H9 (cell line): ENCODE data around the gene F13A1. TPM values are rescaled to one million over a fixed set of nuclear protein-coding genes. Genes with fewer than 3 reads are reported as not detected.

Source experiments
- DNase-seq: peaks from one replicate; pipeline ENCODE4 v3.0.0-alpha.2; 2017
- H2AFZ ChIP-seq: one replicate; pipeline ENCODE4 v1.6.1; 2013; ENCODE audit warnings: mild to moderate bottlenecking, low read length, control low read depth, moderate library complexity
- H2AK5ac ChIP-seq: 2 replicates; pipeline ENCODE4 v1.6.1; 2013; ENCODE audit warnings: low read length, control low read depth, mixed read lengths; ENCODE audit not compliant: insufficient read length
- H2BK120ac ChIP-seq: one replicate; pipeline ENCODE4 v1.6.1; 2013; ENCODE audit warnings: low read depth, mild to moderate bottlenecking, low read length, control low read depth, inconsistent platforms; ENCODE audit not compliant: poor library complexity, severe bottlenecking
- H2BK12ac ChIP-seq: 2 replicates; pipeline ENCODE4 v1.6.1; 2013; ENCODE audit warnings: low read length, control low read depth, mixed read lengths, low read depth; ENCODE audit not compliant: insufficient read length
- H2BK15ac ChIP-seq: 2 replicates; pipeline ENCODE4 v1.6.1; 2013; ENCODE audit warnings: low read depth, low read length, control low read depth
- H2BK20ac ChIP-seq: one replicate; pipeline ENCODE4 v1.6.1; 2013; ENCODE audit warnings: low read depth, mild to moderate bottlenecking, low read length, control low read depth, inconsistent platforms; ENCODE audit not compliant: poor library complexity, severe bottlenecking
- H2BK5ac ChIP-seq: 2 replicates; pipeline ENCODE4 v1.6.1; 2013; ENCODE audit warnings: low read length, control low read depth, mixed read lengths; ENCODE audit not compliant: insufficient read length
- H3K14ac ChIP-seq: 2 replicates; pipeline ENCODE4 v1.6.1; 2013; ENCODE audit warnings: low read length, control low read depth; ENCODE audit not compliant: insufficient read depth
- H3K18ac ChIP-seq: 2 replicates; pipeline ENCODE4 v1.6.1; 2013; ENCODE audit warnings: low read depth, mild to moderate bottlenecking, mixed read lengths, low read length, control low read depth; ENCODE audit not compliant: insufficient read length
- H3K23ac ChIP-seq: 2 replicates; pipeline ENCODE4 v1.6.1; 2013; ENCODE audit warnings: low read length, control low read depth, mixed read lengths, low read depth; ENCODE audit not compliant: insufficient read length
- H3K23me2 ChIP-seq: 2 replicates; pipeline ENCODE4 v1.6.1; 2013; ENCODE audit warnings: low read depth, mild to moderate bottlenecking, mixed read lengths, low read length, control low read depth; ENCODE audit not compliant: insufficient read length, poor library complexity, severe bottlenecking
- H3K27ac ChIP-seq: 2 replicates; pipeline ENCODE4 v1.5.1; 2013; ENCODE audit warnings: low read length, control low read depth, mixed read lengths, low read depth; ENCODE audit not compliant: insufficient read length
- H3K27me3 ChIP-seq: 2 replicates; pipeline ENCODE4 v1.6.1; 2013; ENCODE audit warnings: low read length, control low read depth, inconsistent platforms; ENCODE audit not compliant: insufficient read depth
- H3K4ac ChIP-seq: 2 replicates; pipeline ENCODE4 v1.6.1; 2013; ENCODE audit warnings: low read depth, mild to moderate bottlenecking, control low read depth, inconsistent platforms, low read length, moderate library complexity
- H3K4me1 ChIP-seq: 2 replicates; pipeline ENCODE4 v1.6.1; 2013; ENCODE audit warnings: low read length, control low read depth, inconsistent platforms; ENCODE audit not compliant: insufficient read depth
- H3K4me2 ChIP-seq: 2 replicates; pipeline ENCODE4 v1.6.1; 2013; ENCODE audit warnings: low read length, control low read depth, mixed read lengths; ENCODE audit not compliant: insufficient read length, insufficient read depth
- H3K56ac ChIP-seq: 2 replicates; pipeline ENCODE4 v1.6.1; 2013; ENCODE audit warnings: low read depth, mild to moderate bottlenecking, mixed read lengths, low read length, control low read depth; ENCODE audit not compliant: insufficient read length
- H3K79me1 ChIP-seq: 2 replicates; pipeline ENCODE4 v1.6.1; 2013; ENCODE audit warnings: low read depth, mild to moderate bottlenecking, moderate library complexity, low read length, control low read depth, inconsistent platforms; ENCODE audit not compliant: insufficient read depth, poor library complexity, severe bottlenecking
- H3K79me2 ChIP-seq: 2 replicates; pipeline ENCODE4 v1.6.1; 2013; ENCODE audit warnings: low read length, control low read depth, inconsistent platforms; ENCODE audit not compliant: insufficient read depth
- H3K9ac ChIP-seq: 2 replicates; pipeline ENCODE4 v1.6.1; 2013; ENCODE audit warnings: low read length, control low read depth, mixed read lengths; ENCODE audit not compliant: insufficient read length; ENCODE audit errors: extremely low read depth
- H3K9me3 ChIP-seq: one replicate; pipeline ENCODE4 v1.6.1; 2013; ENCODE audit warnings: low read depth, low read length, inconsistent platforms; ENCODE audit not compliant: control insufficient read depth
- H3T11ph ChIP-seq: one replicate; pipeline ENCODE4 v1.6.1; 2013; ENCODE audit warnings: mild to moderate bottlenecking, low read length, control low read depth, inconsistent platforms
- H4K20me1 ChIP-seq: one replicate; pipeline ENCODE4 v1.6.1; 2013; ENCODE audit not compliant: control insufficient read depth, insufficient read length, insufficient read depth
- H4K5ac ChIP-seq: 2 replicates; pipeline ENCODE4 v1.6.1; 2013; ENCODE audit warnings: low read depth, mild to moderate bottlenecking, mixed read lengths, low read length, control low read depth; ENCODE audit not compliant: insufficient read length
- H4K8ac ChIP-seq: replicated peaks from 2 replicates; pipeline ENCODE4 v1.6.1; 2013; ENCODE audit warnings: low read length, control low read depth, mixed read lengths, low read depth; ENCODE audit not compliant: insufficient read length
- H4K91ac ChIP-seq: 2 replicates; pipeline ENCODE4 v1.6.1; 2013; ENCODE audit warnings: low read depth, mild to moderate bottlenecking, moderate library complexity, mixed read lengths, low read length, control low read depth; ENCODE audit not compliant: insufficient read length
- H3K27ac Mint-ChIP-seq, 3 experiments: 2 replicates in 2 of 3; 3 replicates in 1 of 3; pipeline ENCODE4 v1.8.0; 2020 to 2021; ENCODE audit warnings: mixed read lengths in 3 of 3, mild to moderate bottlenecking in 1 of 3, moderate library complexity in 1 of 3
- H3K27me3 Mint-ChIP-seq: 2 replicates; pipeline ENCODE4 v1.8.0; 2021; ENCODE audit warnings: low read depth, mild to moderate bottlenecking, moderate library complexity, mixed read lengths
- H3K36me3 Mint-ChIP-seq, 3 experiments: 2 replicates in 2 of 3; 3 replicates in 1 of 3; pipeline ENCODE4 v1.8.0; 2020 to 2021; ENCODE audit warnings: low read depth in 3 of 3, mixed read lengths in 3 of 3; ENCODE audit not compliant: insufficient read depth in 1 of 3
- H3K4me1 Mint-ChIP-seq, 2 experiments: 2 replicates each; pipeline ENCODE4 v1.8.0; 2020; ENCODE audit warnings: mixed read lengths in 2 of 2
- H3K4me3 Mint-ChIP-seq, 2 experiments: 2 replicates in 1 of 2; 3 replicates in 1 of 2; pipeline ENCODE4 v1.8.0; 2020 to 2021; ENCODE audit warnings: mild to moderate bottlenecking in 2 of 2, mixed read lengths in 2 of 2, moderate library complexity in 1 of 2
- H3K9me3 Mint-ChIP-seq, 2 experiments: 2 replicates in 1 of 2; 3 replicates in 1 of 2; pipeline ENCODE4 v1.8.0; 2020; ENCODE audit warnings: mild to moderate bottlenecking in 2 of 2, mixed read lengths in 2 of 2, moderate library complexity in 1 of 2
- CTCF ChIP-seq: fragments of 200-600 bp; sonication (generic); conservative IDR thresholded peaks from 3 replicates; pipeline ENCODE4 v1.8.0; 2021; ENCODE audit warnings: antibody characterized with exemption, mild to moderate bottlenecking
- WGBS: extraction: QIAGEN DNeasy Blood & Tissue Kit; methylation state at CpG from one replicate; pipeline ENCODE4 v1.1.7; 2013; ENCODE audit warnings: missing lambda C conversion rate, low lambda C conversion rate, mixed read lengths; ENCODE audit not compliant: insufficient read length; ENCODE audit errors: extremely low coverage; 5-methylcytosine and 5-hydroxymethylcytosine counted together
- total RNA-seq: library from RNA; stranded (reverse); gene quantifications from 2 replicates; pipeline ENCODE4 v1.2.1, GENCODE V29; 2021

F13A1 gene
- total RNA-seq, 1 experiment from 2014 or later = 0.15 TPM

- Histone ChIP-seq H3K18ac (no peak overlapping the region), H4K8ac (no peak overlapping the region), H3K4me1 (peaks cover 3% of the 10 kb centered on the region; the same call in 1 of the 2 replicates), H3K9ac (no peak overlapping the region), H2BK15ac (no peak overlapping the region), H3K27ac (no peak overlapping the region), H2AK5ac (no peak overlapping the region), H3K79me2 (no peaks in the 10 kb centered on the region), H3K9me3 (no peaks in the 10 kb centered on the region), H3T11ph (no peak overlapping the region), H2BK5ac (no peak overlapping the region), H2BK12ac (no peak overlapping the region), H3K23me2 (no peaks in the 10 kb centered on the region), H4K5ac (no peak overlapping the region), H2AFZ (no peak overlapping the region), H4K91ac (no peak overlapping the region), H3K23ac (no peak overlapping the region), H3K79me1 (no peaks in the 10 kb centered on the region), H2BK120ac (no peak overlapping the region), H3K14ac (no peak overlapping the region), H3K27me3 (no peaks in the 10 kb centered on the region; the same call in 1 of the 2 replicates), H2BK20ac (no peak overlapping the region), H3K4ac (no peak overlapping the region), H3K4me2 (no peak overlapping the region), H4K20me1 (no peaks in the 10 kb centered on the region), H3K56ac (no peak overlapping the region)
- peak; percentile 30; the same call in 1 of the 3 replicates for TF ChIP-seq CTCF
- WGBS = no CpG with 5 or more reads among the region's 8 CpGs
- H3K9me3 Mint-ChIP-seq = no peaks in the 10 kb centered on the region
- peak; percentile 33 for DNase-seq
- H3K36me3 Mint-ChIP-seq = no peaks in the 10 kb centered on the region; a peak in 1 of 7 replicates
- no peak overlapping the region for H3K4me3 Mint-ChIP-seq
- no peak overlapping the region for H3K27ac Mint-ChIP-seq
- no peaks in the 10 kb centered on the region for H3K27me3 Mint-ChIP-seq
- H3K4me1 Mint-ChIP-seq = no peaks in the 10 kb centered on the region
Observed at GRCh38 chr6:6366803-6367202, 46.3 kb upstream of the F13A1 start.
